Transverse colon (tissue), 4 donors: ENCODE measurements around the gene THRA.

Experiments used
- EP300 ChIP-seq: sonication (generic); formaldehyde crosslinking; IDR thresholded peaks from one replicate; pipeline ENCODE4 v1.6.1; 2017; ENCODE audit warnings: antibody characterized with exemption, low read depth
- POLR2A ChIP-seq: fragments of 450-650 bp; IDR thresholded peaks from one replicate; pipeline ENCODE4 v1.6.1; 2016; ENCODE audit warnings: antibody characterized with exemption, mild to moderate bottlenecking, moderate library complexity
- POLR2AphosphoS5 ChIP-seq, 3 donors: sonication (generic); formaldehyde crosslinking; IDR thresholded peaks; one replicate each; pipeline ENCODE4 v1.6.1; 2016; ENCODE audit warnings: antibody characterized with exemption in 3 of 3
- TF ChIP-seq, protein P1 (sequence below), 5 experiments: fragments of 200-600 bp in 3 of 5; fragments of 450-650 bp in 2 of 5; sonication (generic) in 3 of 5; IDR thresholded peaks; 1 replicate in 2 of 5; 2 replicates in 3 of 5; pipeline ENCODE4 v1.5.1; 2016 to 2017; ENCODE audit warnings: antibody characterized with exemption in 5 of 5, inconsistent platforms in 3 of 5, mild to moderate bottlenecking in 2 of 5, moderate library complexity in 1 of 5

DNA sequence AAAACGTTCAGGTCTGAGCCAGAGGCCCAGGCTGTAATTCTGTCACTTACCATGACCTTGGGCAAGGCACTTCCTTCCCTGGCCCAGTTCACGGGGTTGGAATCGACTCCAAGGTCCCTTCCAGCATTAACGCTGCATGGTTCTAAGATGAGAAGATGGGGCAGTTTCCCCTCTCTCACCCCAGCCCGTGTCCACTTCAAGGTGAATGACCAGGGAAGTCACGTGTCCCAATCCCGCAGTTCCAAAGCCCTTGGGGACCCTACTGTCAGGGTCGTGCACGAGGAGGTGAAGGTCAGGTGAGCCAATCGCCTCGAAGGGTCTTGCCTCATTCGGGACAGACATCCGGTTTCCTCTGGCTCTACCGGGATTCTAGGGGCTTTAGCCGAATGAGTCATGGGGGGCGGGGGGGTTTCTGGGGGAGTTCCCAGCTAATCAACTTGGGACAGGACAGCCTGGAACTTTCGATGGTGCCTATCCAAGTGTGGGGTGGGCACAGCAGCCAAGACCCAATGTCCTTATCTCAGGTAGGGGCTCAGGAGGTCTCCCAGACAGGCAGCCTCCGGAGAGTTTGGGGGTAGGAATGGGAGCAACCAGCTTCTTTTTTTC lies 48.3 kb upstream of the THRA start:
- TF ChIP-seq POLR2A (no peak), POLR2AphosphoS5 (IDR thresholded peaks at IDR 0.05) (no peak), EP300 (no peak)
- TF ChIP-seq, protein P1, sequence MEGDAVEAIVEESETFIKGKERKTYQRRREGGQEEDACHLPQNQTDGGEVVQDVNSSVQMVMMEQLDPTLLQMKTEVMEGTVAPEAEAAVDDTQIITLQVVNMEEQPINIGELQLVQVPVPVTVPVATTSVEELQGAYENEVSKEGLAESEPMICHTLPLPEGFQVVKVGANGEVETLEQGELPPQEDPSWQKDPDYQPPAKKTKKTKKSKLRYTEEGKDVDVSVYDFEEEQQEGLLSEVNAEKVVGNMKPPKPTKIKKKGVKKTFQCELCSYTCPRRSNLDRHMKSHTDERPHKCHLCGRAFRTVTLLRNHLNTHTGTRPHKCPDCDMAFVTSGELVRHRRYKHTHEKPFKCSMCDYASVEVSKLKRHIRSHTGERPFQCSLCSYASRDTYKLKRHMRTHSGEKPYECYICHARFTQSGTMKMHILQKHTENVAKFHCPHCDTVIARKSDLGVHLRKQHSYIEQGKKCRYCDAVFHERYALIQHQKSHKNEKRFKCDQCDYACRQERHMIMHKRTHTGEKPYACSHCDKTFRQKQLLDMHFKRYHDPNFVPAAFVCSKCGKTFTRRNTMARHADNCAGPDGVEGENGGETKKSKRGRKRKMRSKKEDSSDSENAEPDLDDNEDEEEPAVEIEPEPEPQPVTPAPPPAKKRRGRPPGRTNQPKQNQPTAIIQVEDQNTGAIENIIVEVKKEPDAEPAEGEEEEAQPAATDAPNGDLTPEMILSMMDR (IDR thresholded peaks at IDR 0.05), result no peak
